GM23338 (cell line): ENCODE results near the gene ASAP2.

ENCODE experiments used
- CTCF ChIP-seq, 2 experiments: fragments of 200-600 bp in 1 of 2; sonication (generic) in 1 of 2; conservative IDR thresholded peaks; 2 replicates each; pipeline versions ENCODE4 v1.5.1 to v1.6.1; 2016 to 2017; ENCODE audit warnings: antibody characterized with exemption in 2 of 2, low read depth in 2 of 2, mild to moderate bottlenecking in 2 of 2, moderate library complexity in 1 of 2
- EZH2 ChIP-seq: fragments of 200-600 bp; sonication (generic); IDR thresholded peaks from one replicate; pipeline ENCODE4 v1.8.0; 2017; ENCODE audit warnings: antibody characterized with exemption, mild to moderate bottlenecking, low read depth; ENCODE audit not compliant: unreplicated experiment
- EZH2phosphoT487 ChIP-seq: fragments of 200-600 bp; sonication (generic); IDR thresholded peaks from one replicate; pipeline ENCODE4 v1.8.1; 2018; ENCODE audit warnings: antibody characterized with exemption; ENCODE audit not compliant: unreplicated experiment
- JUNB ChIP-seq: IDR thresholded peaks from one replicate; pipeline ENCODE4 v1.6.1; 2016; ENCODE audit warnings: antibody characterized with exemption; ENCODE audit not compliant: unreplicated experiment
- POLR2AphosphoS5 ChIP-seq: IDR thresholded peaks from 2 replicates; pipeline ENCODE4 v1.6.1; 2016; ENCODE audit warnings: antibody characterized with exemption, low read depth
- ZNF114 ChIP-seq: fragments of 250-450 bp; sonication (Bioruptor Pico); IDR thresholded peaks from 2 replicates; pipeline ENCODE4 v1.5.0; 2020; ENCODE audit warnings: mild to moderate bottlenecking, moderate library complexity
- ZNF331 ChIP-seq: fragments of 250-450 bp; sonication (Bioruptor Pico); IDR thresholded peaks from 2 replicates; pipeline ENCODE4 v1.5.0; 2020; ENCODE audit warnings: low read depth, mild to moderate bottlenecking, moderate library complexity
- ZNF462 ChIP-seq: fragments of 250-450 bp; sonication (Bioruptor Pico); IDR thresholded peaks from 2 replicates; pipeline ENCODE4 v1.5.0; 2020; ENCODE audit warnings: mild to moderate bottlenecking, moderate library complexity
- TF ChIP-seq, protein P1 (sequence below): IDR thresholded peaks from one replicate; pipeline ENCODE4 v1.6.1; 2018; ENCODE audit warnings: antibody characterized with exemption; ENCODE audit not compliant: unreplicated experiment
- TF ChIP-seq, protein P2 (sequence below): IDR thresholded peaks from 2 replicates; pipeline ENCODE4 v1.6.1; 2016; ENCODE audit warnings: antibody characterized with exemption

DNA sequence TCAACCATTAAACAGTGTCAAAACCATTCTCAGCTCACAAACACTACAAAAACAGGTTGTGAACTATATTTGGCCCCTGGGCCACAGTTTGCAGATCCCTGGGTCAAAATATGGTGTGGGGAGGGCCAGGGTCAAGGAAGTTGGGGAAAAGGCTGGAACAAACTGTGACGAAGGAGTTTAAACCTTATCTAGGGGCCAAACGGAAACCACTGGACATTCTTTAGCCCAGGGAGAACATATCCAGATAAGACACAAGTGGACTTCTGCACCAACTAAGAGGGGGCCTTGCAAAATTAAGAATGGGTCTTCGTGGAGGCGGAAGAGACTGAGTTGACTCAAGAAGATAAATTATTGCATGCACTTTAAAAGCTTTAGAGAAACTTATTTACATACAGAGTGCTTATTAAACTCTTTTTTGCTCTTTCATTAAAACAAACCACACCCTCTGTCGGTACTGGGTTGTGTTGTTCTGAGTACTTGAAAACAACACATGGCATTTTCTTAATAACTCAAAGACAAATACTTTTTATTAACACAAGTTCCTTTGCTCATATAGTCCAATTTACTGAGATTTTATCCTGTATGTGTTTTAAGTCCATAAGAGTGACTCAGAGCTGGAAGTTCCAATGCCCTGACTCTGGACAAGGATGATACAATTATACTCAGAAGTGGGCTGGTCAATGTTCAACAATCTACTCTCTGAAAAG, 5.3 kb upstream of the ASAP2 start:
- TF ChIP-seq CTCF (conservative IDR thresholded peaks at IDR 0.05; ENCODE audit: low read depth in 2 of 2) (no peak), ZNF114 (no peak), JUNB (no peak), EZH2phosphoT487 (no peak), ZNF331 (CRISPR knock-in tag) (no peak), EZH2 (no peak), ZNF462 (no peak), POLR2AphosphoS5 (no peak)
- TF ChIP-seq, protein P1, sequence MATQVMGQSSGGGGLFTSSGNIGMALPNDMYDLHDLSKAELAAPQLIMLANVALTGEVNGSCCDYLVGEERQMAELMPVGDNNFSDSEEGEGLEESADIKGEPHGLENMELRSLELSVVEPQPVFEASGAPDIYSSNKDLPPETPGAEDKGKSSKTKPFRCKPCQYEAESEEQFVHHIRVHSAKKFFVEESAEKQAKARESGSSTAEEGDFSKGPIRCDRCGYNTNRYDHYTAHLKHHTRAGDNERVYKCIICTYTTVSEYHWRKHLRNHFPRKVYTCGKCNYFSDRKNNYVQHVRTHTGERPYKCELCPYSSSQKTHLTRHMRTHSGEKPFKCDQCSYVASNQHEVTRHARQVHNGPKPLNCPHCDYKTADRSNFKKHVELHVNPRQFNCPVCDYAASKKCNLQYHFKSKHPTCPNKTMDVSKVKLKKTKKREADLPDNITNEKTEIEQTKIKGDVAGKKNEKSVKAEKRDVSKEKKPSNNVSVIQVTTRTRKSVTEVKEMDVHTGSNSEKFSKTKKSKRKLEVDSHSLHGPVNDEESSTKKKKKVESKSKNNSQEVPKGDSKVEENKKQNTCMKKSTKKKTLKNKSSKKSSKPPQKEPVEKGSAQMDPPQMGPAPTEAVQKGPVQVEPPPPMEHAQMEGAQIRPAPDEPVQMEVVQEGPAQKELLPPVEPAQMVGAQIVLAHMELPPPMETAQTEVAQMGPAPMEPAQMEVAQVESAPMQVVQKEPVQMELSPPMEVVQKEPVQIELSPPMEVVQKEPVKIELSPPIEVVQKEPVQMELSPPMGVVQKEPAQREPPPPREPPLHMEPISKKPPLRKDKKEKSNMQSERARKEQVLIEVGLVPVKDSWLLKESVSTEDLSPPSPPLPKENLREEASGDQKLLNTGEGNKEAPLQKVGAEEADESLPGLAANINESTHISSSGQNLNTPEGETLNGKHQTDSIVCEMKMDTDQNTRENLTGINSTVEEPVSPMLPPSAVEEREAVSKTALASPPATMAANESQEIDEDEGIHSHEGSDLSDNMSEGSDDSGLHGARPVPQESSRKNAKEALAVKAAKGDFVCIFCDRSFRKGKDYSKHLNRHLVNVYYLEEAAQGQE: no peak
- TF ChIP-seq, protein P2, sequence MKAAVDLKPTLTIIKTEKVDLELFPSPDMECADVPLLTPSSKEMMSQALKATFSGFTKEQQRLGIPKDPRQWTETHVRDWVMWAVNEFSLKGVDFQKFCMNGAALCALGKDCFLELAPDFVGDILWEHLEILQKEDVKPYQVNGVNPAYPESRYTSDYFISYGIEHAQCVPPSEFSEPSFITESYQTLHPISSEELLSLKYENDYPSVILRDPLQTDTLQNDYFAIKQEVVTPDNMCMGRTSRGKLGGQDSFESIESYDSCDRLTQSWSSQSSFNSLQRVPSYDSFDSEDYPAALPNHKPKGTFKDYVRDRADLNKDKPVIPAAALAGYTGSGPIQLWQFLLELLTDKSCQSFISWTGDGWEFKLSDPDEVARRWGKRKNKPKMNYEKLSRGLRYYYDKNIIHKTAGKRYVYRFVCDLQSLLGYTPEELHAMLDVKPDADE: no peak
